PFSK-1 (cell line): ENCODE measurements around the gene HIP1R.

Experiments used
- POLR2AphosphoS5 ChIP-seq: IDR thresholded peaks from 2 replicates; pipeline ENCODE4 v1.6.1; 2012; ENCODE audit warnings: low read depth, mild to moderate bottlenecking, control low read depth, low read length, moderate library complexity
- TAF1 ChIP-seq: IDR thresholded peaks from 2 replicates; pipeline ENCODE4 v1.6.1; 2012; ENCODE audit warnings: low read length, control low read depth, borderline replicate concordance; ENCODE audit not compliant: insufficient read depth

DNA sequence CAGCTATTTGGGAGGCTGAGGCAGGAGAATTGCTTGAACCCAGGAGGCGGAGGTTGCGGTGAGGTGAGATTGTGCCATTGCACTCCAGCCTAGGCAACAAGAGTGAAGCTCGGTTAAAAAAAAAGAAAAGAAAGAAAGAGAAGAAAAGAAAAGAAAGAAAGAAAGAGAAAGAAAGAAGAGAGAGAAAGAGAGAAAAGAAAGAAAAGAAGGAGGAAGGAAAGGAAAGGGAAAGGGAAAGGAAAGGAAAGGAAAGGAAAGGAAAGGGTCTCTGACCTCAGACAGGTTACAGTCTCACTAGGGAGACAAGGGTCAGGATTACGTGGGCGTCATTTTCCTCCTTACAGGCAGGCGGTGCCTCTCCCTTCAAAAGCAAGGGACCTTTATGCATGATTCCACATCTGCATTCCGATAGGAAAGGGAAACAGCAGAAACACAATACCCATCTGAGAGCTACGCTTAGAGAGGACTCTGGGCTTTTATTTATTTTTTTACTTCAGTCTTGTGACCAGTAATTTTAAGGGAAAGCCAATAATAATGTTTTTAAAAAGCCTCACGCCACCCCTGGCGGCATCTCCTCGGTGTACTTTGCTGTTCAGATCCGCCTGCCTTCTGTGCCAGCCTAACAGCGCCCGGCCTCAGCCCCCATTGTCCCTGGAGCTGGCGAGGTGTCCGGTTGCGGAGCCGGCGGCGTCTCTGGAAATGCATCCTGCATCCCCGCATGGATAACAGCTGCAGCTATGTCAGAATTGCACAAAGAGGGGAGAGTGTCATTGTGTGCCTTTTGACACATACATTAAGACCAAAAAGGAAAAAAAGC, 945 bp upstream of the HIP1R start:
- TF ChIP-seq TAF1 (no peak), POLR2AphosphoS5 (no peak)
